SH-SY5Y (cell line): ENCODE data around the gene GSG1L.

Source experiments
- GATA2 ChIP-seq: IDR thresholded peaks from 2 replicates; pipeline ENCODE4 v1.6.1; 2011; ENCODE audit warnings: mild to moderate bottlenecking, low read depth, low read length
- GATA3 ChIP-seq: IDR thresholded peaks from 2 replicates; pipeline ENCODE4 v1.6.1; 2011; ENCODE audit warnings: low read depth, mild to moderate bottlenecking, low read length, moderate library complexity

- no peak for TF ChIP-seq GATA2
- no peak for TF ChIP-seq GATA3
Observed at GRCh38 chr16:27738596-27738995, 324.9 kb downstream of the GSG1L start.
